GM13976 (cell line): ENCODE results near the gene TP53AIP1.

Experiments used
- DNase-seq: peaks from one replicate; pipeline ENCODE4 v3.0.0; 2012; ENCODE audit warnings: low spot score
- CTCF ChIP-seq: IDR thresholded peaks from 2 replicates; pipeline ENCODE4 v1.5.1; 2012; ENCODE audit warnings: borderline replicate concordance, mild to moderate bottlenecking; ENCODE audit not compliant: insufficient read depth; ENCODE audit errors: extremely low read depth, missing control alignments, control extremely low read depth
- in situ Hi-C: fragments of 300-500 bp; cut with MboI; formaldehyde crosslinking; loops from one replicate; pipeline ENCODE4 v1.12.0; 2022; ENCODE audit warnings: low sequenced_read_pairs, mixed read lengths, inconsistent platforms; ENCODE audit not compliant: unreplicated experiment

TP53AIP1 gene

GRCh38 chr11:128961645-128962044, 19.0 kb upstream of the TP53AIP1 start:
- TF ChIP-seq CTCF: no peak
- no peak for DNase-seq
- in situ Hi-C loops: no loop called here

GRCh38 chr11:128957202-128957482, 14.5 kb upstream of the TP53AIP1 start:
- in situ Hi-C loops: no loop called here
- DNase-seq: no peak
- no peak for TF ChIP-seq CTCF

GRCh38 chr11:128956401-128957201, 13.9 kb upstream of the TP53AIP1 start:
- DNase-seq: peak; percentile 70
- TF ChIP-seq CTCF: peak; percentile 41
- in situ Hi-C loops: no loop called here

GRCh38 chr11:128955636-128956035, 13.0 kb upstream of the TP53AIP1 start:
- DNase-seq: no peak
- no peak for TF ChIP-seq CTCF
- in situ Hi-C loops: no loop called here

- in situ Hi-C loops: loop anchor here (5.0 kb wide), 1 partner anchor 66 kb away; no protein-coding TSS in a partner anchor
- no peak for DNase-seq
- TF ChIP-seq CTCF: no peak
These were observed 10.5 kb upstream of the TP53AIP1 start for GRCh38 chr11:128953151-128953550.

- in situ Hi-C loops: loop anchor here (5.0 kb wide), 1 partner anchor 63 kb away; no protein-coding TSS in a partner anchor
- no peak for DNase-seq
- TF ChIP-seq CTCF: no peak
These were observed 7.3 kb upstream of the TP53AIP1 start for GRCh38 chr11:128949791-128950454.
